ENCODE measurements around the gene MNAT1. TPM values are rescaled to one million over a fixed set of nuclear protein-coding genes. Genes with fewer than 3 reads are reported as not detected.
A peak's percentile ranks its signal among the peaks of the same experiment; 100 is the strongest.

MNAT1 gene
- total and polyA plus RNA-seq, 9 of the 15 experiments (the other 6 are each of a cell fraction or from before 2014, with no cell fraction given): 37.8 to 83.3 (median 60.4) TPM

DNA sequence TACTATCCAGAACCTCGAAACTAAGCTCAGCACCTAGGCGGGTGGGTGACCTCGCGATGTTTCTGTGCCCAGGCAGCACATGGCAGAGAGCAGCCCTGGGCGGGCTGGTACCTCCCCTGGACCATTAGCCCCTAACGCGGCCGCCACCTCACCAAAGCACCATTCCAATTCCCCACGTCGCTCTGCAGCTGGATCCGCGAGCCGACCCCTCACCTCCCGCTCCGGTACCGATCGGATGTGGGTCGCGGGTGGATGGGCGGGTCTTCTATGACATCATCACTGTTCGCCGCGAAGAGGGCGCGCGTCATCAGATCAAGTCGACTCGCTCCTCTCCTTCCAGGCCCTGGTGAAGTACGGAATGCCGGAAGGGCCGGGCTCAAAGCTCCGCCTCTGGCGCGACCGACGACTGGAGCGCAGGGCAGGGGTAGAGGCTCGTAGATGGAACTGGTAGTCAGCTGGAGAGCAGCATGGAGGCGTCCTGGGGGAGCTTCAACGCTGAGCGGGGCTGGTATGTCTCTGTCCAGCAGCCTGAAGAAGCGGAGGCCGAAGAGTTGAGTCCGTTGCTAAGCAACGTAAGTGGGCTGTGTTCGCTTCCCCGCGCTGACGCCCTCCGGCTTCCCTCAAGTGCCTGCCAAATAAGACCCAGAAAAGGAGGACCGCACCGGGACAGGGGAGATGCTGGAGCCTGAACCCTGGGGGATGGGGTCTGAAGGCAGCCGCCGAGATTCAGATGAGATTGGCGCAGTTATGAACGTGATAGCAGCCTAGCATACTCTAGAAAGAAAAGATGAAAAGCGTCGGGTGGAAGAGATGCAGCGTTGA, 246.5 kb downstream of the MNAT1 start, which contains the start of the genes SLC38A6 and TRMT5:
Gene SLC38A6, plus strand, starts transcription at position 435 of the 822 bp plus-strand sequence. Its CDS starts 33 bp downstream, at position 468.
Gene TRMT5, minus strand, starts transcription at position 269 of the 822 bp plus-strand sequence. Its CDS starts 106 bp downstream, at position 163.
- BruUV-seq (replicated peaks): no TSS peak
- peak; percentile 93 for FAIRE-seq
- POLR2A ChIA-PET: interaction anchor here (0.5 to 1.0 kb wide), 5 partner anchors 8 to 350 kb away, joined by 3 to 5 read pairs (median 3); no protein-coding TSS in a partner anchor
- TF ChIP-seq ZFX (CRISPR knock-in tag; IDR thresholded peaks at IDR 0.05): peak; percentile 66
- TF ChIP-seq BRF1 (IDR thresholded peaks at IDR 0.05; ENCODE audit: borderline replicate concordance, extremely low read depth, insufficient read length): no peak
- no peak for TF ChIP-seq ZNF785 (CRISPR knock-in tag; IDR thresholded peaks at IDR 0.05)
- no peak for TF ChIP-seq FOXJ2 (tag; IDR thresholded peaks at IDR 0.05)
- no peak for TF ChIP-seq CEBPB (tag; IDR thresholded peaks at IDR 0.05)
- TF ChIP-seq ZBTB1 (CRISPR knock-in tag; IDR thresholded peaks at IDR 0.05; ENCODE audit: borderline replicate concordance, low read depth): no peak
- no peak; the same call in 1 of the 2 replicates for TF ChIP-seq POLR2H (tag; IDR thresholded peaks at IDR 0.05; ENCODE audit: low read depth)
- no peak for TF ChIP-seq ELF4 (CRISPR knock-in tag; IDR thresholded peaks at IDR 0.05)
- no peak for TF ChIP-seq NR2C2 (CRISPR knock-in tag; IDR thresholded peaks at IDR 0.05)
- TF ChIP-seq NR2C2 (tag; IDR thresholded peaks at IDR 0.05): peak; percentile 75; the same call in 1 of the 2 replicates
- TF ChIP-seq ETS2 (tag; IDR thresholded peaks at IDR 0.05; ENCODE audit: borderline replicate concordance, poor library complexity, severe bottlenecking): no peak
- no peak for TF ChIP-seq RUNX1 (IDR thresholded peaks at IDR 0.05; ENCODE audit: low read depth)
- TF ChIP-seq ZNF212 (CRISPR knock-in tag; IDR thresholded peaks at IDR 0.05): no peak
- TF ChIP-seq, protein P1, sequence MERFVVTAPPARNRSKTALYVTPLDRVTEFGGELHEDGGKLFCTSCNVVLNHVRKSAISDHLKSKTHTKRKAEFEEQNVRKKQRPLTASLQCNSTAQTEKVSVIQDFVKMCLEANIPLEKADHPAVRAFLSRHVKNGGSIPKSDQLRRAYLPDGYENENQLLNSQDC (CRISPR knock-in tag; IDR thresholded peaks at IDR 0.05): no peak
- no peak for TF ChIP-seq BCOR (IDR thresholded peaks at IDR 0.05)
- TF ChIP-seq PHB (CRISPR knock-in tag; IDR thresholded peaks at IDR 0.05): no peak
- TF ChIP-seq NR1H2 (CRISPR knock-in tag; IDR thresholded peaks at IDR 0.05): no peak
- no peak for TF ChIP-seq HDGF (IDR thresholded peaks at IDR 0.05)
- no peak for TF ChIP-seq FOXM1 (IDR thresholded peaks at IDR 0.05; ENCODE audit: low read depth)
- no peak for TF ChIP-seq FOXM1 (CRISPR knock-in tag; IDR thresholded peaks at IDR 0.05; ENCODE audit: low read depth)
- TF ChIP-seq ZNF76 (CRISPR knock-in tag; IDR thresholded peaks at IDR 0.05; ENCODE audit: borderline replicate concordance): no peak
- TF ChIP-seq, protein P2, sequence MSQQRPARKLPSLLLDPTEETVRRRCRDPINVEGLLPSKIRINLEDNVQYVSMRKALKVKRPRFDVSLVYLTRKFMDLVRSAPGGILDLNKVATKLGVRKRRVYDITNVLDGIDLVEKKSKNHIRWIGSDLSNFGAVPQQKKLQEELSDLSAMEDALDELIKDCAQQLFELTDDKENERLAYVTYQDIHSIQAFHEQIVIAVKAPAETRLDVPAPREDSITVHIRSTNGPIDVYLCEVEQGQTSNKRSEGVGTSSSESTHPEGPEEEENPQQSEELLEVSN (IDR thresholded peaks at IDR 0.05; ENCODE audit: borderline replicate concordance in 1 of 2, extremely low read depth in 1 of 2, insufficient read depth in 1 of 2, insufficient read length in 1 of 2, low read depth in 1 of 2, low read length in 1 of 2, poor library complexity in 1 of 2, severe bottlenecking in 1 of 2): peak; percentile 19 to 42

More for the DNA sequence above, 246.5 kb downstream of the MNAT1 start, which contains the start of the genes SLC38A6 and TRMT5:
- H3K4me3 ChIP-seq: peak within 1 kb of the TSS; percentile 84
- H3K4me2 ChIP-seq (ENCODE audit: insufficient read depth, low read length): peak within 1 kb of the TSS; percentile 81
- in situ Hi-C loops (cut with MboI): no loop called here
- intact Hi-C loops (cut with micrococcal nuclease): loop anchor here (5.0 kb wide), 1 partner anchor 46 kb away; no protein-coding TSS in a partner anchor
- H3K9me1 ChIP-seq (ENCODE audit: control insufficient read depth, insufficient read depth, low read length): no peaks in the 10 kb centered on the region
- no peaks in the 10 kb centered on the region for H3K9me3 ChIP-seq (replicated peaks; ENCODE audit: control insufficient read depth, insufficient read depth, low read depth, low read length)
- peaks cover 57% of the 10 kb centered on the region; the same call in 2 of the 3 replicates for H3K36me3 ChIP-seq (ENCODE audit: control insufficient read depth, insufficient read depth, low read length)
- H3K9ac ChIP-seq (ENCODE audit: insufficient read depth in 1 of 2, low read depth in 2 of 2, low read length in 2 of 2): peak within 1 kb of the TSS; percentile 93 to 95
- DNase-seq (ENCODE audit: extremely low read depth in 1 of 4, low spot score in 3 of 4) (peak; percentile 84 to 91 (median 84)), ATAC-seq (peak; percentile 87)
- H3K4me1 ChIP-seq (replicated peaks in 1 of 2; ENCODE audit: control insufficient read depth in 2 of 2, insufficient read depth in 2 of 2, low read length in 2 of 2): peaks cover 0 to 8% of the 10 kb centered on the region in 2 experiments; a peak in 3 of 5 replicates
- H2AFZ ChIP-seq (ENCODE audit: low read depth, low read length): peak within 1 kb of the TSS; percentile 96
- H3K27me3 ChIP-seq (ENCODE audit: control insufficient read depth in 2 of 2, insufficient read depth in 2 of 2, low read length in 2 of 2): no peaks in the 10 kb centered on the region
- CTCF ChIA-PET (ENCODE audit: low intra/inter-chr PET ratio): no interaction called here
- peak within 1 kb of the TSS; percentile 86 for H3K27ac ChIP-seq (ENCODE audit: extremely low read depth, low read depth, low read length)
- WGBS (ENCODE audit: insufficient coverage, low coverage, missing lambda C conversion rate): 1% methylated on average over 22 of the region's 59 CpGs
- no peaks in the 10 kb centered on the region for H4K20me1 ChIP-seq (replicated peaks; ENCODE audit: control insufficient read depth, insufficient read depth, low read length)
- peaks cover 88% of the 10 kb centered on the region for H3K79me2 ChIP-seq (ENCODE audit: control insufficient read depth, insufficient read depth, low read length)

All from K562 (cell line).